Epithelial cell of prostate (primary cell): ENCODE results near the gene PRRG2.

ENCODE experiments used
- DNase-seq: peaks from one replicate; pipeline ENCODE4 v3.0.0-alpha.2; 2011; ENCODE audit warnings: low read depth, low spot score
- H3K27ac ChIP-seq: fragments of 450-650 bp; 2 replicates; pipeline ENCODE4 v1.5.1; 2017; ENCODE audit warnings: mild to moderate bottlenecking

Gene PRRG2

GRCh38 chr19:49556412-49557398 lies 24.4 kb upstream of the PRRG2 start:
- no peak overlapping the region for H3K27ac ChIP-seq
- DNase-seq = no peak

GRCh38 chr19:49557641-49558325 lies 23.3 kb upstream of the PRRG2 start:
- H3K27ac ChIP-seq = no peak overlapping the region
- DNase-seq = no peak

- no peak overlapping the region for H3K27ac ChIP-seq
- DNase-seq = no peak
Measured at GRCh38 chr19:49558591-49558990, 22.5 kb upstream of the PRRG2 start.

- no peak overlapping the region for H3K27ac ChIP-seq
- no peak for DNase-seq
Measured at GRCh38 chr19:49559443-49559842, 21.7 kb upstream of the PRRG2 start.

- DNase-seq = no peak
- H3K27ac ChIP-seq = no peak overlapping the region
Measured at GRCh38 chr19:49559928-49560327, 21.2 kb upstream of the PRRG2 start.

- no peak overlapping the region for H3K27ac ChIP-seq
Measured at GRCh38 chr19:49560358-49560900, 20.7 kb upstream of the PRRG2 start.

GRCh38 chr19:49564616-49565045 lies 16.5 kb upstream of the PRRG2 start:
- H3K27ac ChIP-seq = no peak overlapping the region
- no peak for DNase-seq

More at GRCh38 chr19:49560358-49560900, 20.7 kb upstream of the PRRG2 start:
- no peak for DNase-seq

GRCh38 chr19:49565261-49565660 lies 15.9 kb upstream of the PRRG2 start:
- H3K27ac ChIP-seq = no peak overlapping the region
- no peak for DNase-seq

GRCh38 chr19:49566302-49566701 lies 14.8 kb upstream of the PRRG2 start:
- no peak overlapping the region for H3K27ac ChIP-seq
- no peak for DNase-seq

GRCh38 chr19:49567861-49568441 lies 13.2 kb upstream of the PRRG2 start:
- DNase-seq = no peak
- H3K27ac ChIP-seq = no peak overlapping the region

- no peak for DNase-seq
- no peak overlapping the region for H3K27ac ChIP-seq
Measured at GRCh38 chr19:49570138-49570856, 10.8 kb upstream of the PRRG2 start.

- no peak for DNase-seq
- H3K27ac ChIP-seq = no peak overlapping the region
Measured at GRCh38 chr19:49570997-49571676, 10.0 kb upstream of the PRRG2 start.

- DNase-seq = no peak
- peak overlapping the region; percentile 40 for H3K27ac ChIP-seq
Measured at GRCh38 chr19:49573009-49573408, 8.1 kb upstream of the PRRG2 start.

- no peak for DNase-seq
- H3K27ac ChIP-seq = peak overlapping the region; percentile 40
Measured at GRCh38 chr19:49573425-49573824, 7.7 kb upstream of the PRRG2 start.

GRCh38 chr19:49574206-49574755 lies 6.8 kb upstream of the PRRG2 start:
- no peak for DNase-seq
- peak overlapping the region; percentile 40 for H3K27ac ChIP-seq

GRCh38 chr19:49579193-49579592 lies 1.9 kb upstream of the PRRG2 start:
- DNase-seq = no peak
- no peak overlapping the region for H3K27ac ChIP-seq

- DNase-seq = no peak
- H3K27ac ChIP-seq = peak overlapping the region; percentile 52
Measured at GRCh38 chr19:49579947-49580263, 1.2 kb upstream of the PRRG2 start.

- DNase-seq = peak; percentile 88
- H3K27ac ChIP-seq = peak within 1 kb of the TSS; percentile 52
Measured at GRCh38 chr19:49580264-49581006, 681 bp upstream of the PRRG2 start, which contains the start of gene NOSIP. Gene NOSIP, minus strand, starts transcription at chr19:49580556. Its CDS starts 19,865 bp downstream, at chr19:49560691.
